ENCODE measurements around the gene SLC44A3.

- TF ChIP-seq POLR2A (IDR thresholded peaks at IDR 0.05) (no peak), CTCF (IDR thresholded peaks at IDR 0.05) (no peak)
Measured at GRCh38 chr1:94778808-94779207, 41.3 kb upstream of the SLC44A3 start.

Measured in heart left ventricle (tissue), 13 donors.